ENCODE data around the gene STAT1.

- TF ChIP-seq CTCF (conservative IDR thresholded peaks at IDR 0.05) (no peak), EZH2 (IDR thresholded peaks at IDR 0.05; ENCODE audit: low read depth) (no peak)
Observed at GRCh38 chr2:190988910-190989309, 25.1 kb downstream of the STAT1 start.
